Astrocyte (in vitro differentiated cells and primary cell): ENCODE measurements around the gene TLR1. TPM values are rescaled to one million over a fixed set of nuclear protein-coding genes. Genes with fewer than 3 reads are reported as not detected.

ENCODE experiments used
- DNase-seq: peaks from one replicate; pipeline ENCODE4 v3.0.0-alpha.2; 2010; ENCODE audit warnings: low read depth
- FAIRE-seq: peaks from 2 replicates; lab custom pipeline; 2011; peaks lifted over from hg19 to GRCh38; lab: Jason Lieb, UNC
- H2AFZ ChIP-seq: 2 replicates; pipeline ENCODE4 v1.6.0; 2012; ENCODE audit warnings: low read depth, low read length, inconsistent platforms
- H3K27ac ChIP-seq: 2 replicates; pipeline ENCODE4 v1.5.1; 2011; ENCODE audit warnings: low read depth, low read length, inconsistent platforms
- H3K27me3 ChIP-seq: 2 replicates; pipeline ENCODE4 v1.6.0; 2011; ENCODE audit warnings: low read length, inconsistent platforms; ENCODE audit not compliant: insufficient read depth
- H3K36me3 ChIP-seq: 2 replicates; pipeline ENCODE4 v1.5.1; 2011; ENCODE audit warnings: low read length, inconsistent platforms; ENCODE audit not compliant: insufficient read depth
- H3K4me1 ChIP-seq: 2 replicates; pipeline ENCODE4 v1.5.1; 2011; ENCODE audit warnings: low read length, inconsistent platforms; ENCODE audit not compliant: insufficient read depth
- H3K4me2 ChIP-seq: 2 replicates; pipeline ENCODE4 v1.6.0; 2012; ENCODE audit warnings: low read length, inconsistent platforms
- H3K4me3 ChIP-seq: 2 replicates; pipeline ENCODE4 v1.5.1; 2011; ENCODE audit warnings: low read depth, mild to moderate bottlenecking, low read length, inconsistent platforms; ENCODE audit not compliant: insufficient read depth
- H3K79me2 ChIP-seq: 2 replicates; pipeline ENCODE4 v1.6.0; 2012; ENCODE audit warnings: mild to moderate bottlenecking, low read length, inconsistent platforms; ENCODE audit not compliant: insufficient read depth
- H3K9ac ChIP-seq: 2 replicates; pipeline ENCODE4 v1.6.0; 2012; ENCODE audit warnings: mild to moderate bottlenecking, low read length, inconsistent platforms
- H3K9me3 ChIP-seq: 2 replicates; pipeline ENCODE4 v1.5.1; 2012; ENCODE audit warnings: low read depth, mild to moderate bottlenecking, low read length, inconsistent platforms; ENCODE audit not compliant: insufficient read depth
- H4K20me1 ChIP-seq: 2 replicates; pipeline ENCODE4 v1.6.0; 2012; ENCODE audit warnings: low read length, inconsistent platforms; ENCODE audit not compliant: insufficient read depth
- H3K27ac Mint-ChIP-seq: one replicate; pipeline ENCODE4 v1.8.0; 2021; ENCODE audit warnings: mild to moderate bottlenecking, mixed read lengths; ENCODE audit not compliant: unreplicated experiment
- H3K27me3 Mint-ChIP-seq: one replicate; pipeline ENCODE4 v1.8.0; 2021; ENCODE audit warnings: low read depth, mixed read lengths; ENCODE audit not compliant: unreplicated experiment
- H3K36me3 Mint-ChIP-seq: one replicate; pipeline ENCODE4 v1.8.0; 2021; ENCODE audit warnings: low read depth, mixed read lengths; ENCODE audit not compliant: unreplicated experiment
- H3K4me1 Mint-ChIP-seq: one replicate; pipeline ENCODE4 v1.8.0; 2021; ENCODE audit warnings: low read depth, mixed read lengths; ENCODE audit not compliant: unreplicated experiment
- H3K4me3 Mint-ChIP-seq: one replicate; pipeline ENCODE4 v1.8.0; 2021; ENCODE audit warnings: mild to moderate bottlenecking, moderate library complexity, mixed read lengths; ENCODE audit not compliant: unreplicated experiment
- H3K9me3 Mint-ChIP-seq: one replicate; pipeline ENCODE4 v1.8.0; 2021; ENCODE audit warnings: mild to moderate bottlenecking, mixed read lengths; ENCODE audit not compliant: unreplicated experiment
- EZH2 ChIP-seq: IDR thresholded peaks from 2 replicates; pipeline ENCODE4 v1.6.1; 2012; ENCODE audit warnings: mild to moderate bottlenecking, low read length, inconsistent platforms; ENCODE audit not compliant: insufficient read depth
- total RNA-seq: library from RNA; stranded (reverse); gene quantifications from 2 replicates; pipeline ENCODE4 v1.2.1, GENCODE V29; 2021
- TF ChIP-seq, protein P1 (sequence below): IDR thresholded peaks from 2 replicates; pipeline ENCODE4 v1.5.1; 2011; ENCODE audit warnings: low read depth, mild to moderate bottlenecking, inconsistent platforms, low read length, moderate library complexity; ENCODE audit not compliant: insufficient read depth

Gene TLR1
- total RNA-seq, 1 donor from 2014 or later = 0.54 TPM

DNA sequence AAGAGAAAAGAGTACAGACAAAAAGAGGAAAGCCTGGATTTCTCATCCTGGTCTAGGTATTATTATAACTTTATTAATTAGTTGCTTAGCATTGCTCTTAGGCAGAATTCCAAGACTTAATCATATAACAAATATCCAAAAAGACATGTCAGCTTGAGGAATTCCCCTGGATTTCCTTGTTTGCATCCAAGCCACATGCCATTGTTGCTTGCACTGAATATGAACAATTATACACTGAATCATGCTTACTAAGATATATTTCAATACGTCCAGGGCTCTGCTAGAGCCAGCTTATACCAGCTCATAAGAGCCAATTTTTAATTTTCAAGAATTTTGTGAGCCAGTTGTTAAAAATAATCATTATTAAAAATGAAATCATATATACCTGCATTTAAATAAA lies 16.3 kb downstream of the TLR1 start:
- H3K36me3 ChIP-seq = no peaks in the 10 kb centered on the region
- Mint-ChIP-seq H3K27ac (no peak overlapping the region), H3K4me3 (no peak overlapping the region), H3K9me3 (no peaks in the 10 kb centered on the region), H3K4me1 (no peaks in the 10 kb centered on the region), H3K36me3 (no peaks in the 10 kb centered on the region), H3K27me3 (no peaks in the 10 kb centered on the region)
- TF ChIP-seq, protein P1, sequence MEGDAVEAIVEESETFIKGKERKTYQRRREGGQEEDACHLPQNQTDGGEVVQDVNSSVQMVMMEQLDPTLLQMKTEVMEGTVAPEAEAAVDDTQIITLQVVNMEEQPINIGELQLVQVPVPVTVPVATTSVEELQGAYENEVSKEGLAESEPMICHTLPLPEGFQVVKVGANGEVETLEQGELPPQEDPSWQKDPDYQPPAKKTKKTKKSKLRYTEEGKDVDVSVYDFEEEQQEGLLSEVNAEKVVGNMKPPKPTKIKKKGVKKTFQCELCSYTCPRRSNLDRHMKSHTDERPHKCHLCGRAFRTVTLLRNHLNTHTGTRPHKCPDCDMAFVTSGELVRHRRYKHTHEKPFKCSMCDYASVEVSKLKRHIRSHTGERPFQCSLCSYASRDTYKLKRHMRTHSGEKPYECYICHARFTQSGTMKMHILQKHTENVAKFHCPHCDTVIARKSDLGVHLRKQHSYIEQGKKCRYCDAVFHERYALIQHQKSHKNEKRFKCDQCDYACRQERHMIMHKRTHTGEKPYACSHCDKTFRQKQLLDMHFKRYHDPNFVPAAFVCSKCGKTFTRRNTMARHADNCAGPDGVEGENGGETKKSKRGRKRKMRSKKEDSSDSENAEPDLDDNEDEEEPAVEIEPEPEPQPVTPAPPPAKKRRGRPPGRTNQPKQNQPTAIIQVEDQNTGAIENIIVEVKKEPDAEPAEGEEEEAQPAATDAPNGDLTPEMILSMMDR = no peak
- no peak for TF ChIP-seq EZH2
- no peak overlapping the region for H3K4me2 ChIP-seq
- no peaks in the 10 kb centered on the region for H3K4me1 ChIP-seq
- no peak overlapping the region for H2AFZ ChIP-seq
- no peaks in the 10 kb centered on the region for H4K20me1 ChIP-seq
- no peaks in the 10 kb centered on the region for H3K79me2 ChIP-seq
- no peak overlapping the region for H3K9ac ChIP-seq
- peak; percentile 60 for DNase-seq
- no peaks in the 10 kb centered on the region for H3K27me3 ChIP-seq
- H3K9me3 ChIP-seq = no peaks in the 10 kb centered on the region
- no peak for FAIRE-seq
- H3K27ac ChIP-seq = no peak overlapping the region
- no peak overlapping the region for H3K4me3 ChIP-seq

DNA sequence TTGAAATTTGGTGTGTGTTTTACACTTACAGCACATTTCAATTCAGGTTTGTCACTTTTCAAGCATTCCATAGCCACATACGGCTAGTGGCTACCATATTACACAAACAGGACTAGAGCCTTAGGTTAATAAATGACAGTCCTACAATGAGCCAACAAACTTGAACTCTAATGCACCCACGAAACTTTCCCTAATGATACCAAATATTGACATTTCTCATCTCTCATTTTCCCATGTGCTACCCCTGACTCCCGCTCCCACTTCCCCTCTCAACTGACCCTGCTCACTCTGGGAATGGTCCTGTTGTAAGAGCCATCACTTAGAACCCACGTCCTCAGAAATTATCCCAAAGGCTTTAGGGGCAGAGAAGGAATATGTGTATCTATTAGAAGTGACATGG lies 16.9 kb downstream of the TLR1 start:
- Histone ChIP-seq H3K9me3 (no peaks in the 10 kb centered on the region), H2AFZ (no peak overlapping the region), H3K27me3 (no peaks in the 10 kb centered on the region), H3K4me3 (no peak overlapping the region), H3K27ac (no peak overlapping the region), H3K9ac (no peak overlapping the region), H3K4me2 (no peak overlapping the region), H3K79me2 (no peaks in the 10 kb centered on the region), H3K4me1 (no peaks in the 10 kb centered on the region), H4K20me1 (no peaks in the 10 kb centered on the region), H3K36me3 (no peaks in the 10 kb centered on the region)
- H3K27me3 Mint-ChIP-seq = no peaks in the 10 kb centered on the region
- no peaks in the 10 kb centered on the region for H3K36me3 Mint-ChIP-seq
- H3K9me3 Mint-ChIP-seq = no peaks in the 10 kb centered on the region
- DNase-seq (no peak), FAIRE-seq (no peak)
- H3K4me3 Mint-ChIP-seq = no peak overlapping the region
- no peak overlapping the region for H3K27ac Mint-ChIP-seq
- no peaks in the 10 kb centered on the region for H3K4me1 Mint-ChIP-seq
- no peak for TF ChIP-seq EZH2
- TF ChIP-seq, protein P1 = no peak

DNA sequence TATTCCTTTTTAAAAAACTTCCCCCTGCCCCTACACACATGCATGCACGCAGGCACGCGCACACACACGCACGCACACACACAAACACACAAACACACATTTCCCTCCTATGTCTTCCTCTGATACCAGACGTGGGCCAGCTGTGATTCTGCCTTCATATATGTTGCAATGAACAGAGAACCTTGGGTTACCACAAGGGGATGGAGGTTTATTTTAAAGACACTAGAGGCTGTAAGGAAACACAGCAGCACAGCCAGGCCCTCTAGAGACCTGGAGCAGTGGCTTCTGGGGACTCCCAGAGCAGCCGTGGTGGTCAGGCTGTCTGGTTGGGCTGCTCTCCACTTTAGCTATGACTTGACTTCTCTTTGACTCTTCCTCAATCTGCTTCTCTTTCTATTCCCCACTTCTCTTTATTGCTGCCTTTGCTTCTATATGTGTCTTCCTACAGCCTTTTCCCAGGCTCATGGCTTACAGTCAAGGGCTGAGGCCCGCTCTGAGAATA lies 18.6 kb downstream of the TLR1 start:
- Histone ChIP-seq H3K4me3 (no peak overlapping the region), H4K20me1 (no peaks in the 10 kb centered on the region), H3K9ac (no peak overlapping the region), H3K4me2 (no peak overlapping the region), H3K36me3 (no peaks in the 10 kb centered on the region), H3K79me2 (no peaks in the 10 kb centered on the region), H3K27me3 (no peaks in the 10 kb centered on the region), H3K4me1 (no peaks in the 10 kb centered on the region), H3K9me3 (no peaks in the 10 kb centered on the region), H2AFZ (no peak overlapping the region), H3K27ac (no peak overlapping the region)
- FAIRE-seq (no peak), DNase-seq (no peak)
- no peaks in the 10 kb centered on the region for H3K4me1 Mint-ChIP-seq
- H3K36me3 Mint-ChIP-seq = no peaks in the 10 kb centered on the region
- H3K4me3 Mint-ChIP-seq = no peak overlapping the region
- H3K27me3 Mint-ChIP-seq = no peaks in the 10 kb centered on the region
- TF ChIP-seq EZH2 = no peak
- TF ChIP-seq, protein P1 = no peak
- H3K27ac Mint-ChIP-seq = no peak overlapping the region
- no peaks in the 10 kb centered on the region for H3K9me3 Mint-ChIP-seq
